D721Med (cell line): ENCODE results near the gene ZNRF2.

Experiments
- DNase-seq: peaks from one replicate; pipeline ENCODE4 v3.0.0; 2011; ENCODE audit warnings: low spot score; ENCODE audit not compliant: insufficient read length
- FAIRE-seq: peaks from 2 replicates; lab custom pipeline; 2011; peaks lifted over from hg19 to GRCh38; lab: Jason Lieb, UNC
- TF ChIP-seq, protein P1 (sequence below): IDR thresholded peaks from 2 replicates; pipeline ENCODE4 v1.5.1; 2012; ENCODE audit warnings: mild to moderate bottlenecking, control low read depth; ENCODE audit not compliant: insufficient read depth; ENCODE audit errors: missing control alignments

The ZNRF2 gene

DNA sequence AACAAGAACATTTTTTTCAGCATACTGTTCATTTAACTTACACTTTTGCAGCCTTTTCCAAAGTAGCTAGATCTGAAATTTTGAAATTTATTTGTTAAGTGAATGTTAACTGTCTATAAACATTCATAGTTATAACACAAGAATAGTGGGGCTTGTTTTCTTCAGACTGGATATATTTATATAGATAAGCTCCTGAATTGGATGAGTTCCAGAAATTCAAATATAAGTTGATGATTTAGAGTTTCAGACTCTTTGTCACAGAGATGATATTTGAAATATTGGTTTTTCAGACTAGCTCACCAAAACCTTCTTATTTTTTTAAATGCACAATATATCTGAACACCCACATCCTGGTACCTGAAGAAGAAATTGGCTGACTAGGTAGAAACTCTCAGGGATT is 44.0 kb downstream of the ZNRF2 start:
- FAIRE-seq (no peak), DNase-seq (no peak)
- TF ChIP-seq, protein P1, sequence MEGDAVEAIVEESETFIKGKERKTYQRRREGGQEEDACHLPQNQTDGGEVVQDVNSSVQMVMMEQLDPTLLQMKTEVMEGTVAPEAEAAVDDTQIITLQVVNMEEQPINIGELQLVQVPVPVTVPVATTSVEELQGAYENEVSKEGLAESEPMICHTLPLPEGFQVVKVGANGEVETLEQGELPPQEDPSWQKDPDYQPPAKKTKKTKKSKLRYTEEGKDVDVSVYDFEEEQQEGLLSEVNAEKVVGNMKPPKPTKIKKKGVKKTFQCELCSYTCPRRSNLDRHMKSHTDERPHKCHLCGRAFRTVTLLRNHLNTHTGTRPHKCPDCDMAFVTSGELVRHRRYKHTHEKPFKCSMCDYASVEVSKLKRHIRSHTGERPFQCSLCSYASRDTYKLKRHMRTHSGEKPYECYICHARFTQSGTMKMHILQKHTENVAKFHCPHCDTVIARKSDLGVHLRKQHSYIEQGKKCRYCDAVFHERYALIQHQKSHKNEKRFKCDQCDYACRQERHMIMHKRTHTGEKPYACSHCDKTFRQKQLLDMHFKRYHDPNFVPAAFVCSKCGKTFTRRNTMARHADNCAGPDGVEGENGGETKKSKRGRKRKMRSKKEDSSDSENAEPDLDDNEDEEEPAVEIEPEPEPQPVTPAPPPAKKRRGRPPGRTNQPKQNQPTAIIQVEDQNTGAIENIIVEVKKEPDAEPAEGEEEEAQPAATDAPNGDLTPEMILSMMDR, result no peak

DNA sequence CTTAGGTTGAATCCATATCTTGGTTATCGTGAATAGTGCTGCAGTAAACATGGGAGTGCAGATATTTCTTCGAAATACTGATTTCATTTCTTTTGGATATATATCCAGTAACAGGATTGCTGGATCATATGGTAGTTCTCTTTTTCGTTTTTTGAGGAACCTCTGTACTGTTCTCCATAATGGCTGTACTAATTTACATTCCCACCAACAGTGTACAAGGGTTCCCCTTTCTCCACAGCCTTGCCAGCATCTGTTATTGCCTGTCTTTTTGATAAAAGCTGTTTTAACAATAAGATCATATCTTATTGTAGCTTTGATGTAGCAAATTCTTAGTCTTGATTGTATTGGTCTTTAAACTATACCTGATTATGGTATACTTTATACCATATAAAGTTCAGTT is 45.3 kb downstream of the ZNRF2 start:
- TF ChIP-seq, protein P1, result no peak
- DNase-seq (no peak), FAIRE-seq (no peak)

DNA sequence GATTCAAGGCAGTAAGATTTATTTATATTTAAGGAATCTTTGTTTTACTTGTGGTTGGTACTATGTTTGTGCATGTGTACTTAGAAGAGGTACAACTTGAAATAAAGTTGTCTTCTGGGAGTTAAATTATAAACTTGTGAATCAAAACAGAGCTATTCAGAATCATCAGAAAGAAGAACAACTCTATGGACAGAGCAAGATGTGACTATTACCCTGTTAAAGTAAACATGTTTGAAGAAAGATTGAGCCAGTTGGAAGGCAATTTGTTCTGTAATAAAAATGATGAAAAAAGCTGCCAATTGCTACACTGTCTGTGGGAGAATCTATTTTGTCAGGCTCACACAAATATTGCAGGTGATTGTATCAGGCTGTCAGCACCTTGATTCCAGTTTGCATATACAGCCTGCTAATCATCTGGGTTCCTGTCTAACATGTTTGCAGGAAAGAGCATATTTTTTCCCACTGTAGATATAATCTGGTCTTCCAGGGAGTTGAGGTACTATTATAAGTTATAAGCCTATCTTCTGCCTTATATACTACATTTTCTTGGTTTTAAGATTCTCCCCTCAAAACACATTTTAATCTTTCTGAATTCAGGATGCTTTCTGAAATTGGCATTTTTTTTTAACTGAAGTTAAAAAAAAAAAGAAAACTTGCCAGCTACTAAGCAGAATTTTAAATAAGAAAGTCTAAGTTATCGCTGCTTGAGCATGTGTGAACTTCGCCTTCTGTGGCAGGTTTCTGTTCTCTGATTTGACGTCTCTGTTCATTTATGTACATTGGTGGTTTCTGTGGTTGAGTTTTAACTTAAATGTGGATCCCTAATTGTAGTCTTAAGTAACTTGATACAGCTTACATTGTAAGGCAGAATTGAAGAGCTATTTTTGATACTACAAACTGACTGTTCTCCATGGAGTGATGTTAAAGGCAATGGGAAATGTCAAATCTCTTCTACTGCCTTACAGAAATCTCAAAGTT is 46.0 kb downstream of the ZNRF2 start:
- TF ChIP-seq, protein P1, result no peak
- no peak for FAIRE-seq
- no peak for DNase-seq

DNA sequence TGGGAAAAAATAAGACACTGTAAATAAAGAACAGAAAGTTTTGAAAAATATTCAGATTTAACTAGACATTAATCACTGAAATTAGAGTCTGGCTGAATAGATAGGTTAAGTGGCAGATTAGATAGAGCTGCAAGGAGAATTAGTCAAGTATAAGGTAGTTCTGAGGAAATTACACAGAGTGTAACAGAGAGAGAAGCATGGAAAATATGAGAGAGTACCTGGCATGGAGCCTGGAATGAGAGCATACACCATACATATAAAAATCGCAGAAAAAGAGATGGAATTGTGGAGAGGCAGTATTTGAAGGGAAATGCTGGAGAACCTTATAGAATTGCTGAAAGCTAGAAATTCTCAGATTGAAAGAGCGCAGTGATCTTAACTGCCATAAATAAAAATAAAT is 46.9 kb downstream of the ZNRF2 start:
- TF ChIP-seq, protein P1, result no peak
- no peak for DNase-seq
- no peak for FAIRE-seq

DNA sequence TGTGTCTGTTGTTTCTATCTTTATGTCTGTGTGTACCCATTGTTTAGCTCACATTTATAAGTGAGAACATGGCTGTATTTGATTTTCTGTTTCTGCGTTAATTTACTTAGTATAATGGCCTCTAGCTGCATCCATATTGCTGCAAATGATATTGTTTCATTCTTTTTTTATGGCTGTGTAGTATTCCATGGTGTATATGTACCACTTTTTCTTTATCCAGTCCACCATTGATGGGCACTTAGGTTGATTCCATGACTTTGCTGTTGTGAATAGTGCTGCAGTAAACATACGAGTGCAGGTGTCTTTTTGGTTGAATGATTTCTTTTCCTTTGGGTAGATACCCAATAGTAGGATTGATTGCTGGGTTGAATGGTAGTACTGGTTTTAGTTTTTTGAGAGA is 48.2 kb downstream of the ZNRF2 start:
- no peak for FAIRE-seq
- TF ChIP-seq, protein P1, result no peak
- DNase-seq, result no peak

DNA sequence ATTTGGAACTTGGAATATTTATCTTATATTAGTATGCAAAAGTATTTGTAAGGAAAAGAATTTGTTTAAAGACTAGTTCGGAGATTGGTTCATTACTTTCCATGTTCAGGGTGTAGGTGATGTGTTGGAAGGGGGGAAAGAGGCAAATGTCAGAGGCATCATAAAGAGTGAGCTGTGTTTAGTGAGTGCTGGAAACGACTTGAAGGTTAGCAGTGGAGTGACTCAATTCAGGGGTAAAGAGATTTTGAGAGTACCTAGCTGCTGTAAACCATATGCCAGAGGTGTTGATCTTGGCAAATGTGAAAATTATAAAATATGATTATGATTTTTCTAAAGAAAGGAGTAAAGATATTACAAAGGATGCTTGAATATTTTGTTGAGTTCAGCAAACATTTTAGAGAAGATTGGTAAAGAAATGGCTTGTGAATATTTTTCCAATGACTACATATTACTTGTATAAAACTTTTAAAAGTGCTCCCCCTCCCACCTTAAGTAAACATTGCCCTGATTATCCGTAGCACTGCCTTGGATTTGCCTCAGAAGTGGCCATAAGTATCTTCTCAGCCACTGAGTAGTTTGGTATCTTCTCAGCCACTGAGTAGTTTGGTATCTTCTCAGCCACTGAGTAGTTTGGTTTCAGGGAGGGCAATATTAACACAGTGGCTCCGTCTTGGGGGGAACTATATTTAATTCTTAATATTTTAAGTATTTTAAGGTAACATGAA is 51.5 kb downstream of the ZNRF2 start:
- FAIRE-seq, result no peak
- DNase-seq, result no peak
- TF ChIP-seq, protein P1, result no peak
